IPS DF 4.7 (cell line): ENCODE results near the gene NPBWR2.
"Not testable (repeated sequence)": the region's sequence is repeated elsewhere in the genome, so short reads cannot be mapped to it uniquely, and the experiment has no call there.

Experiments
- DNase-seq: peaks from one replicate; pipeline ENCODE4 v3.0.0-alpha.2; 2013; ENCODE audit warnings: low spot score; ENCODE audit errors: extremely low read depth

The NPBWR2 gene

GRCh38 chr20:64087226-64087825 is 20.0 kb downstream of the NPBWR2 start:
- not testable (repeated sequence) for DNase-seq

GRCh38 chr20:64086801-64087200 is 20.6 kb downstream of the NPBWR2 start:
- DNase-seq, result no peak

GRCh38 chr20:64084685-64085152 is 22.6 kb downstream of the NPBWR2 start:
- no peak for DNase-seq

DNA sequence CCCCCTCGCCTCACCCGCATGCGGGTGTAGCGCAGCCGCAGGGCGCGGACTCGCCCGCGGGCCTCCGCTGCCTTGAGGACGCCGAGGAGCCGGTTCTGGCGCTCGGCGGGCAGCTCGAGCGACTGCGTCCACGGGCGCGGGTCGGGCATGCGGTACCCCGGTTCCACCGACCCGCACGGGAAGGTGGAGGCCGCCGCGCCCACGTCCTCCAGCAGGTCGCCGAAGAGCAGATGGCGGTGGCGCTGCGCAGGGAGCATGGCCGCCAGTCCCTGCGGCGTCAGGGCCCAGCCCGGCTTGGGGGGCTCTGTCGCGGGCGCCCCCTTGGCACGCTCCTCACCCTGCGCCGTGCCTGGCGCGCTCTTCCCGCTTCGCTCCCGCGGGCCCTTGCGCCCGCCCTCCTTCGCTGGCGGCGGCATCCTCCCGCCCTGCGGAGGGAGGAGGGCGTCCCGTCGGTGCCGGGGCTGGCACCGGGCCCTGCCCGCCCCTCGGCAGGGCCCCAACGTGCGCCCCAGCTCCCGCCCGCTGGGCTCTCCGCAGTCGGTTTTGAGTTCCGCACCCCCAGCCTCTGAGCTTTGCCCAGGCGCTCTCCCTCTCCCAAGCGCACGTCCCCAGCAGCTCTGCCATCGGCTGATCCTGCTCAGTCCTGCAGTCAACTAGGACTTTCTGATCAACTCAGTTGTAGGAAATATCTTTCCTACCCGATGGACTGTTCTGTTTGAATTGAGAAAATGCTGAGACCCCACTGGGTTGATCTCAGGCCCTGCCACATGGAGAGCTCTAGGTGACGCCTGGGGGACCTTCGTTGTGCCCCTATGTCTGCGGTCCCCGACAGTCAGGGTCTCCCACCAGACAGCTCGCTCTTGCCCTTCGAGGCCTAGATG is 23.3 kb downstream of the NPBWR2 start, which contains the start of gene LKAAEAR1:
LKAAEAR1 (minus strand) TSS at position 595 of the 881 bp plus-strand sequence; CDS start at position 416, 179 bp downstream.
- DNase-seq, result no peak

DNA sequence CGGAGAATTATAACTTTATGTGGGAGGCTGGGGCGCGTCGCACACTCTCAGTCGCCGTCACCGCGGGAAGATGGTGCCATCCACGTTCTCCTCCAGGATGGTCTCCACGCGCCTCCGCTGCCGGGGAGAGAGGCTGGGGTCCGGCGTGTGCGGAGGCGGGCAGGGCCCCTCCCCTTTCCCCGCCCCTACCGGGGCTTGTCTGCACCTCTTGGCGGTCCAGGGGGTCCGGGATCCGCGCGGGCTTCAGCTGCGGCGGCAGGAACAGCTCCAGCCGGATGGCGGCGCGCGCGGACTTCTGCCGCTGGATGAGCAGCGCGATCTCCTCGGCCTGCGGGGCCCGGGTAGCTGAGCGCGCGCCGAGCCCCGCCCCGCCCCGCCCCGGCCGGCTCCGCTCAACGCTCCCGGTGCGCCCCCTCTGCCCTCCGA is 24.0 kb downstream of the NPBWR2 start:
- no peak for DNase-seq

DNA sequence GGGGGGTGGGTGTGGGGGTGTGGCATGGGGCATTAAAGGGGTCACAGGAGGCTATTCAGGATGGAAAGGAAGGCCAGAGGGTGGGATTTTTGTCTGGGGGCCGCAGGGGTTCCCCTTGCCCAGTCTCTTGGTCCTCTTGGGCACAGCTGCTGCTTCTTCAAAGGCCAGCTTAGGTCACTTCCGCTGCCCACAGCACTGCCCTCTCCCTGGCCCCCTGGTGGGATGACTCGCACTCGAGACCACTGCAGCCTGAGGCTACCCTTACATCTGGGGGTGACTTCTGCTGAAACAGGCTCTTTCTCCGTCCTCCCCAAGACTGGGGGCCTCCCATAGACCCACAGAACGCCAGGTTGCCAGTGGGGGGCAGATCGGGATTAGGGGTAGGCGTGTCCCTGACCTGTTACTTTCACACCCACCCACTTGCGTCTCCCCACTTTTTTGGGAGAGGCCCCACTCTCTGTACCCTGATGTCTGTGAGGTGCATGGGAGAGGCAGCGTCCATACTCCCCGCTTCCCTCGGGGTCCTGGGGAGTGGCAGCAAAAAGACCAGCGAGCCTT is 24.5 kb downstream of the NPBWR2 start:
- DNase-seq, result no peak

- no peak for DNase-seq
Measured at GRCh38 chr20:64082126-64082731, 25.1 kb downstream of the NPBWR2 start.

DNA sequence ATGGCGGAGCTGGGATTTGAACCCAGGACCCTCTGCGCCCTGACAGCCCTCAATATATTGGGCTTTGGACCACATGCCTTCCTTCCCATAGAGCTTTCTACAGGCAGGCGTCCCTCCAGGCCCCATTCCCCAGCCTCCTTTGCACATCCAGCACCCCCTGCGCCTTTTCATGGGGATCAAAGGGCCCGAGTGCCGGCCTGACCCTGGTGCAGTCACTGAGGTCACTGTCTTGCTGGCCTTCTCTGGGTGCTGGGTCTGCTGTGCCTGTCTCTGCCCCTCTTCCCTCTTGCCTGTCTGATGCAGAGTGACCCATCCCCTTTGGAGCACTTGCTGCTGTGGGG is 25.8 kb downstream of the NPBWR2 start:
- DNase-seq, result no peak

- no peak for DNase-seq
Measured at GRCh38 chr20:64080813-64081623, 26.3 kb downstream of the NPBWR2 start.

DNA sequence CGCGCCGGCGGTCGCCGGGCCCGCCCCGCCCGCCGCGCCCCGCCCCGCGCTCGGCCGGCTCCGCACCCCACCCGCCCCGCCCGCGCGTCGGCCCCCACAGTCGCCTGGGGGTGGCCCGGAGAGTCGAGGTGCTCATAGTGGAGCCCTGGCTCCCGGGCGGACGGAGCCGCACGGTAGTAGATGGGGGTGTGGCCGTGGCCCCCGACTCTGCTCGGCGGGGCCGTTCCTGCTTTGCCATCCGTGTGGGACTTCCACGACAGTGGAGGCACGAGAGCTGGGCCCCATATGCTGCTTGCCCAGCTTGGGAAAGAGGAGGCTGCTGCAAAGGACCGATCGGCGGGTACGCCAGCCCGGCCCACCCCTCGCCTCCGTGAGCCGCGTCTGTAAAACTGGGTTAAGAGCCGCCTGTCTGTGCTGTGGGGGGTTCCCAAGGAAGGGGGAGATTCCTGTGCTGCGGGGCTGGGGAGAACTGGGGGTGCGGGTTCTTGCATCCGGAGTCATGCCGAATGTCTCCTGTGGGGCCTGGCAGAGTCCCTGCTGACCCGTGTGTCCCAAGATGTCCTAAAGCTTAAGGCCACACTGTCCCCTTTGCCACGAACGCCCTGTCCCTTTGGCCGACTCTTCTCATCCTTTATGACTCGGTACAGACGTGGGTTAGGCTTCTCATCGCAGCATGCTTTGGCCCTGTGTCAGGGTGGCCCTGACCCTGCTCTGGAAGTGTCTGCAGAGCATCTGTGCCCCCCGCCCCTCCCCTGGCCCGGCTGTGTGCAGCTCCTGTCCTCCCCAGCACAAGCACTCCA is 27.2 kb downstream of the NPBWR2 start, which contains the start of gene OPRL1:
OPRL1 (plus strand) TSS at position 70 of the 800 bp plus-strand sequence. CDS start 12,639 bp downstream, outside the sequence.
- DNase-seq, result no peak

DNA sequence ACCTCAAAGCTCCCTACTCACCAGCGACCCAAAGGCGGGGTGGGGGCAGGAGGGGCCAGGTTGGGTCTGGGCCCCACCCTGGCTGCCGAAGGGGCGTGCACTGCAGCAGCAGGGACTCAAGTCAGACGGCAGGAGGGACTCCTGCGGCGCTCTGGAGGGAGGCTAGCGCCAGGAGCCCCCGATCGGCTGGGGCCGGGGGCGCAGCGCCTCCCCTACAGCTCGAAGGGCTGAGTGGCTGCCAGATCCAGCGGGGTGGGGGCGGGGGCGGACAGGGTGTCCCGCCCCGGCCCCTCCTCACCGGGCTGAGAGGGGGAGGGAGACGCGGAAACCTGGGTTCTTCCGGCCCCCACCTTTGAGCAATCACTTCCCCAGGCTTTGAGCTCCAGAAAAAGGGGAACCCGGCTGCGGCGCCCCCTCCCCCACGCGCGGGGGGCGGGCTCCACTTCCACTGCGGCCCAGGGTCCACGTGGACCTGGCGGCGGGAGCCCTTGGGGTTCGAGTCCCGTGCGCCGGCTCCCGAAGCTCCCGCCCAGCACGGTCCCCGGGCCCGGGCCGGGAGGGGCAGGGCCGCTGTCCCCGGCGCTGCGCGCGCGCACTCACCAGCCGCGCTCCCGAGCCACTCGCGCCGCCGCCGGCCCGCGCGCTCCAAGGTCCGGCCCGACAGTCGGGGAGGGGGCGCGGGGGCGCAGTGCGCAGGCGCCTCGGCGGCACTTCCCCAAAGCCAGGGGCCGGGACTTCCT is 27.9 kb downstream of the NPBWR2 start, which contains the start of gene RGS19:
RGS19 (minus strand) TSS at position 246 of the 740 bp plus-strand sequence. CDS start 2,632 bp downstream, outside the sequence.
- no peak for DNase-seq

DNA sequence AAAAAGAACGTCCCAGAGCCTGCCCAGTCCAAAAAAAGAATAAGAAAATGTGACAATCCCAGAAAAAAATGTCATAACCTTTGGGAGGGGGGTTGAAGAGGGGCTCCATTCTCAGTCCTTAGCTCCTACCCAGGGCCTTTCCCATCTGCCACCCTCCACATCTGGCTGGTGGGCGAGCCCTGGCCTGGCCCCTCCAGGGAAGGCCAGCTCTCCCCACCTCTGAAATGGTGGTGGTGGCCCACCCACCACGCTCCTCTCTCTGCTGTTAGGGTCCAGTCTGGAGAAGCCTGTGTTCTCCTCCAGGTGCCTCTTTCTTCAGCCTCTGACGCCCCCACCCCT is 28.5 kb downstream of the NPBWR2 start:
- no peak for DNase-seq

DNA sequence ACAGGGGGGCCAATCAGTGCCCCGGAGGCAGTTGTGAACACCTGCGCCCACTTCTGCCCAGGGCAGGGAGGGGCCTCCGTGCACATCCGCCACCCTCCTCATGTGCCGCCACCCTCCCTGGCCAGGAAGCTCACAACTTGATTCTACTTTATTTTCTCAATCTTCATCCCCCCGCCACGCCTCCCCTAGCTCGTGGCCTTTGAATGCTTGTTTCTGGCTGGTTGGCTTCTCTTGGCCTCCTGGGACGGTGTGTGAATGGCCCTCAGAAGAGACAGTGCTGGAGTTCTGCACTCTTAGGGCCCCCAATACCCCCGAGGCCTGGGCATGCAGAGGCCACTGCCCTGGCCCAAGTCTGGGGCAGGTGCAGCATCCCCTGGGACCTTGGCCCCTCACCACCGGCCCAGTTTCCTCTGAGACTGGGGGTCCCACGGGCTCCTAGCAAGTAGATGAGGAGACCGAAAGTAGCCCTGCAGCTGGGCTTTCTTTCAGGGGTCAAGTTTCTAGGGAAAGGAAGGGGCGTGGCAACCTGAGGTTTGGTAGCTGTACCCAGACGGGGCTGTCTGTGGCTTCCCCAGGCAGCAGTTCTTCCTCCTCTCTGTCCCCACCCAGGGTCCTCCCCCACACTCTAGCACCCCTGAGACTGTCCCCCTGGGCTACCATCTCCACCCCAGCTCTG is 29.4 kb downstream of the NPBWR2 start:
- no peak for DNase-seq

DNA sequence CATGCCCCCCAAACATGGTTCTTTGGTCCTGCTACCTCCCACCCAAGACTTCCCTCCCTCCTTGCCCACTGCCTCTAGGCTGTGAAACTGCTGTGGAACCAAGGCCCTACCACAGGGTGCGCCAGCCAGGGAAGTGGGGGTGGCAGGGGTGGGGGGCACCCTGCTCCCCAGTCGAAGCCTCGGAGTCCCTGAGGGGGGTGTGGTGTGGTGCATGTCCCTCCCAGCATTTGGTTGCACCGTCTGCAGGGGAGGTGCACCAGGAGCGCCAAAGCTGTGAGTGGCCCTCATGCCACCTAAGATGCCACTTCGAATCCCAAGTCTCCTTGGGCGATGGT is 29.9 kb downstream of the NPBWR2 start:
- no peak for DNase-seq

DNA sequence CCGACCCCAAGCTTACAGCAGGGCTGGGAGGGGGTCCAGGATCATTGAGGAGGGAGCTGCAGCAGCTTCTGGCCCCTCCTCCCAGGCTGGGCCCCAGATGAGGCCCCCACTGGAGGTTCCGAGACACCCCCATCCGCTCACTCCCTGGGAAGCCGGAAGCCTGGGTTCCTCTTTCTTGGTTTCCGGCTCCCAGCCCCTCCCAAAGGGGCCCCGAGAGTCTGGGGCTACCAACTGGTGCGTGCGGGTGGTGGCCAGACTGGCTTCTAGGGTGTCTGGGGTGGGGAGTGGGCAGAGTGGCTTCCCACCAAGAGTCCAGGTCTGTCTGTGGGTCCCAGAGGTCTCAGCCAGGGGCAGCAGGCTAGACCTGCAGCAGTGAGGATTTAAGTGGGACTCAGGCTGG is 30.3 kb downstream of the NPBWR2 start:
- DNase-seq, result no peak

- no peak for DNase-seq
Measured at GRCh38 chr20:64076061-64076997, 31.0 kb downstream of the NPBWR2 start.

GRCh38 chr20:64075556-64075955 is 31.8 kb downstream of the NPBWR2 start:
- no peak for DNase-seq

DNA sequence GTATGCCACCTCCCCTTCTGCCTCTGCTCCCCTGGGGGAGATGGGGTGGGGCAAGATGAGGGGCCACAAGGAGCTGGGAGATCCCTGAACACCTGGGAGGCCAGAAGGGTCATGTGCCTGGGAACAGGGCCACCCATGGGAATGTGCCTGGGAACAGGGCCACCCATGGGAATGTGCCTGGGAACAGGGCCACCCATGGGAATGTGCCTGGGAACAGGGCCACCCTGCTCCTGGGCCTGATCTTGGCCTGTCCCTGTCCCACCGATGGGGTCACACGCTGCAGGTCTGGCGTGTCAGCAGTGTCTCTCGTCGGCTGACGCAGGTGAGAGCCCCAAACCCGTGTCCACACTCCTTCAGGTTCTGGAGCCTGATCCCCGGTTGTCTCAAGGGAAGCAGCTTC is 32.4 kb downstream of the NPBWR2 start:
- DNase-seq, result no peak
